ENCODE measurements around the gene MDM2.

- no peak for TF ChIP-seq POLR2A (IDR thresholded peaks at IDR 0.05)
- TF ChIP-seq CTCF (IDR thresholded peaks at IDR 0.05 in 8 of 11, conservative IDR thresholded peaks at IDR 0.05 in 3 of 11), result no peak
These were observed 3.9 kb upstream of the MDM2 start for GRCh38 chr12:68803948-68804656.

All from spleen (tissue), 7 donors.